Endothelial cell of umbilical vein (primary cell): Measurements from ENCODE around the gene VGLL1. TPM values are rescaled to one million over a fixed set of nuclear protein-coding genes. Genes with fewer than 3 reads are reported as not detected.

ENCODE experiments used
- BruUV-seq: library from RNA; stranded (reverse); fragments of 400-500 nt; replicated peaks from 2 replicates; lab custom pipeline; 2021; lab: Mats Ljungman, UMichigan
- CTCF ChIA-PET: fragments of 300-600, 350-600 bp; sonication (Branson Sonifier 250); formaldehyde crosslinking; loops from one replicate; lab custom pipeline; 2021; ENCODE audit warnings: antibody characterized with exemption, inconsistent platforms; lab: Charles Lee
- POLR2A ChIA-PET: fragments of 300-600, 350-600 bp; sonication (Branson Sonifier 250); formaldehyde crosslinking; loops from one replicate; lab custom pipeline; 2021; ENCODE audit warnings: antibody characterized with exemption, inconsistent platforms; lab: Charles Lee
- DNase-seq: peaks from one replicate; pipeline ENCODE4 v3.0.0-alpha.2; 2011; ENCODE audit warnings: low read depth, low spot score
- FAIRE-seq: peaks from 2 replicates; lab custom pipeline; 2011; peaks lifted over from hg19 to GRCh38; lab: Jason Lieb, UNC
- H2AFZ ChIP-seq: 2 replicates; pipeline ENCODE4 v1.6.0; 2012; ENCODE audit warnings: low read depth, low read length, control low read depth, inconsistent platforms
- H3K27ac ChIP-seq: 2 replicates; pipeline ENCODE4 v1.5.1; 2011; ENCODE audit warnings: low read depth, mild to moderate bottlenecking, control low read depth, low read length, moderate library complexity; ENCODE audit not compliant: insufficient read depth
- H3K27me3 ChIP-seq, 2 experiments: 2 replicates each; pipeline versions ENCODE4 v1.6.0 to v1.6.1; 2011; ENCODE audit warnings: low read length in 2 of 2, mixed read lengths in 1 of 2; ENCODE audit not compliant: control insufficient read depth in 2 of 2, insufficient read depth in 2 of 2
- H3K36me3 ChIP-seq, 2 experiments: 2 replicates in 1 of 2; 3 replicates in 1 of 2; pipeline ENCODE4 v1.5.1; 2011; ENCODE audit warnings: low read length in 2 of 2, mild to moderate bottlenecking in 1 of 2, moderate library complexity in 1 of 2; ENCODE audit not compliant: control insufficient read depth in 2 of 2, insufficient read depth in 2 of 2; ENCODE audit errors: extremely low read depth in 1 of 2
- H3K4me1 ChIP-seq: 3 replicates; pipeline ENCODE4 v1.5.1; 2011; ENCODE audit warnings: mild to moderate bottlenecking, low read length; ENCODE audit not compliant: control insufficient read depth, insufficient read depth; ENCODE audit errors: extremely low read depth
- H3K4me2 ChIP-seq: 2 replicates; pipeline ENCODE4 v1.6.1; 2011; ENCODE audit warnings: low read length, control low read depth, mixed read lengths; ENCODE audit not compliant: insufficient read depth
- H3K4me3 ChIP-seq, 3 experiments: fragments of 200-600 bp in 1 of 3; sonication (generic), shearing (Covaris generic) in 1 of 3; replicated peaks in 1 of 3; 2 replicates each; pipeline ENCODE4 v1.5.1; 2011 to 2016; ENCODE audit warnings: control low read depth in 3 of 3, low read length in 3 of 3, mild to moderate bottlenecking in 2 of 3, inconsistent platforms in 1 of 3, low read depth in 1 of 3, moderate library complexity in 1 of 3; ENCODE audit not compliant: insufficient read depth in 1 of 3
- H3K79me2 ChIP-seq: 2 replicates; pipeline ENCODE4 v1.6.0; 2012; ENCODE audit warnings: low read length, inconsistent platforms; ENCODE audit not compliant: control insufficient read depth, insufficient read depth
- H3K9ac ChIP-seq: replicated peaks from 2 replicates; pipeline ENCODE3; 2011; ENCODE audit warnings: low read length, control low read depth; ENCODE audit not compliant: insufficient read depth; ENCODE audit errors: extremely low read depth
- H3K9me1 ChIP-seq: replicated peaks from 3 replicates; pipeline ENCODE4 v1.6.0; 2011; ENCODE audit warnings: mild to moderate bottlenecking, low read length; ENCODE audit not compliant: control insufficient read depth, insufficient read depth; ENCODE audit errors: extremely low read depth
- H3K9me3 ChIP-seq: replicated peaks from 2 replicates; pipeline ENCODE4 v1.5.1; 2012; ENCODE audit warnings: low read length, inconsistent platforms; ENCODE audit not compliant: control insufficient read depth, insufficient read depth
- H4K20me1 ChIP-seq: replicated peaks from 2 replicates; pipeline ENCODE3; 2011; ENCODE audit warnings: mild to moderate bottlenecking, low read length; ENCODE audit not compliant: control insufficient read depth, insufficient read depth; ENCODE audit errors: extremely low read depth
- EZH2 ChIP-seq: IDR thresholded peaks from 2 replicates; pipeline ENCODE4 v1.6.1; 2012; ENCODE audit warnings: borderline replicate concordance, low read depth, mild to moderate bottlenecking, moderate library complexity, low read length, inconsistent platforms; ENCODE audit not compliant: severe bottlenecking
- FOS ChIP-seq: IDR thresholded peaks from 2 replicates; pipeline ENCODE4 v1.6.1; 2011; ENCODE audit warnings: mild to moderate bottlenecking, low read length, moderate library complexity, borderline replicate concordance; ENCODE audit not compliant: insufficient read depth
- GATA2 ChIP-seq: IDR thresholded peaks from 2 replicates; pipeline ENCODE4 v1.7.0; 2011; ENCODE audit warnings: low read depth, mild to moderate bottlenecking, moderate library complexity, mixed read lengths, low read length; ENCODE audit not compliant: insufficient read length, insufficient read depth
- JUN ChIP-seq: IDR thresholded peaks from 2 replicates; pipeline ENCODE4 v1.6.1; 2011; ENCODE audit warnings: borderline replicate concordance, low read depth; ENCODE audit not compliant: insufficient read length, insufficient read depth
- POLR2A ChIP-seq: IDR thresholded peaks from 2 replicates; pipeline ENCODE4 v1.6.1; 2012; ENCODE audit warnings: low read depth, mild to moderate bottlenecking, control low read depth, low read length
- POLR2AphosphoS5 ChIP-seq: IDR thresholded peaks from 2 replicates; pipeline ENCODE4 v1.6.1; 2012; ENCODE audit warnings: low read depth, mild to moderate bottlenecking, control low read depth, low read length, moderate library complexity; ENCODE audit not compliant: insufficient read depth
- dilution Hi-C: fragments of 300-500 bp; cut with MboI; formaldehyde crosslinking; loops from one replicate; pipeline ENCODE4 v1.15.0; 2019; ENCODE audit warnings: low sequenced_read_pairs; ENCODE audit not compliant: extremely low pct_ligation_motif_present
- intact Hi-C: fragments of 100-400 bp; cut with micrococcal nuclease; formaldehyde crosslinking; loops from one replicate; pipeline ENCODE4 v1.10.0; 2022
- polyA plus RNA-seq, 4 experiments: library from polyadenylated mRNA; depleted of rRNA in 3 of 4; stranded (reverse) in 3 of 4; unstranded in 1 of 4; fragments of >200 nt; gene quantifications; 2 replicates each; pipeline versions ENCODE4 v1.2.1 to v1.2.3, GENCODE V29; 2011 to 2012; ENCODE audit warnings: missing spikeins in 1 of 4
- total RNA-seq: library from RNA; stranded (reverse); gene quantifications from 2 replicates; pipeline ENCODE4 v1.2.3, GENCODE V29; 2021
- TF ChIP-seq, protein P1 (sequence below): IDR thresholded peaks from 2 replicates; pipeline ENCODE4 v1.6.1; 2011; ENCODE audit not compliant: insufficient read depth, insufficient read length

The VGLL1 gene
- total and polyA plus RNA-seq, 2 donors (not counting 3 experiments of a cell fraction or from before 2014, with no cell fraction given) = not detected

DNA sequence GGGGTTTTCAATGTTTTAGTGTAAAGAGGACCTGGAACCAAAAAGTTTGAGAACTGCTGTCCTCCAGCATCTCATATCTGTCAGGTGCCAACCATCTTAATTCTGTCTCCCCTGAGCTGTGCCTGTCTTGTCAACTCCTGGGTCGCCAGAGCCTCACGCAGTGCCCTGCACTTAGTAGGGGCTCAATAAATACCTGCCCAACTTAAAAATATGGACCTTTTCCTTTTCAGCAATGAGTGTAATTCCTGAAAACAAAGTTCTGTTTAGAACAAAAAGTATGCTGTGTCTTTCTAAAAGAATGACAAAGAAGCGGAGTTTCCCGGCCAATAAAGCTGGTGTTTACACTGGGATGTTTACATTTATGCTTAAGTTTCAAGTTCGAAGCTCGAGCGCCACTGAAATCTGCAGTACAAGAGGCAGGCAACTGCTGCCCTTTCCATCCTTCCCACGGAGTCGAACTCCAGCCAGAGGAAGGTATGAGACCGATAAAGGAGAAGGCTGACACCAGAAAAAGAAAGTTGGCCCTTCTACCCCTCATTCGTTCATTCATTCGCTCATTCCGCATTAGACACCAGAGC lies 35.7 kb upstream of the VGLL1 start:
- dilution Hi-C loops = no loop called here
- Histone ChIP-seq H3K27ac (peak overlapping the region; percentile 94), H3K27me3 (no peaks in the 10 kb centered on the region), H3K9me1 (no peaks in the 10 kb centered on the region), H3K4me3 (peak overlapping the region; percentile 46 to 76 (median 64)), H2AFZ (peak overlapping the region; percentile 94), H3K4me1 (peaks cover 7% of the 10 kb centered on the region), H3K79me2 (peaks cover 17% of the 10 kb centered on the region), H3K9ac (peak overlapping the region; percentile 93), H3K9me3 (no peaks in the 10 kb centered on the region), H4K20me1 (no peaks in the 10 kb centered on the region), H3K4me2 (peak overlapping the region; percentile 80), H3K36me3 (no peaks in the 10 kb centered on the region)
- BruUV-seq = TSS peak; percentile 92
- CTCF ChIA-PET = interaction anchor here (1.3 to 2.0 kb wide), 2 partner anchors 127 to 468 kb away, joined by 4 to 5 read pairs; no protein-coding TSS in a partner anchor
- intact Hi-C loops = loop anchor here (2.0 to 10.0 kb wide), 4 partner anchors 201 to 523 kb away; partner anchors contain the start of gene MMGT1
- TF ChIP-seq GATA2 (no peak), JUN (no peak), POLR2A (no peak), POLR2AphosphoS5 (peak; percentile 3), FOS (no peak), EZH2 (no peak)
- TF ChIP-seq, protein P1, sequence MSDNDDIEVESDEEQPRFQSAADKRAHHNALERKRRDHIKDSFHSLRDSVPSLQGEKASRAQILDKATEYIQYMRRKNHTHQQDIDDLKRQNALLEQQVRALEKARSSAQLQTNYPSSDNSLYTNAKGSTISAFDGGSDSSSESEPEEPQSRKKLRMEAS = no peak
- DNase-seq (no peak), FAIRE-seq (no peak)
- POLR2A ChIA-PET = no interaction called here
